NCI-H2029 (cell line): ENCODE data around the gene GHRH.

Source experiments
- DNase-seq: peaks from one replicate; lab custom pipeline; 2025; lab: John Stamatoyannopoulos, UW

GHRH gene, protein sequence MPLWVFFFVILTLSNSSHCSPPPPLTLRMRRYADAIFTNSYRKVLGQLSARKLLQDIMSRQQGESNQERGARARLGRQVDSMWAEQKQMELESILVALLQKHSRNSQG

DNA sequence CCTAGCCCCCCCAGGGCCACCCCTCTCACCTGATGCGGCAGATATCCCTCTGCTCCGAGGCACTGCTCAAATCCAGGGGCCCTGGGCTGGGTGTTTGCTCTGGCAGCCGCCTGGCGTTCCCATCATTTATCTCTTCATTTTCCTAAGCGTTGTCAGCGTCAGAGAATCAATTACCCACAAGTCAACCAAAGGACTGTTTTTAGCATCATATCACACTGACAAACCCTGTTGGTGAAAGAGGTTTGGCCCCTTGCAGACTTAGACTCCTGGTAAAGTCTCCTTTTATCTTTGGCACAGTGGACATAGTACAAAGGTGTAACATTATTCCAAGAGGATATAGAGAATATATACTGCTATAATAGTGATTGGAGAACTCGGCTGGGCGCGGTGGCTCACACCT, at the start of gene GHRH:
TSS of gene GHRH (minus strand) at position 101 of the 400 bp plus-strand sequence. CDS start 4,925 bp downstream, outside the sequence.
- DNase-seq = no peak

GRCh38 chr20:37310951-37311350, 49.3 kb upstream of the GHRH start:
- DNase-seq = no peak

- DNase-seq = no peak
Measured at GRCh38 chr20:37309936-37310590, 48.4 kb upstream of the GHRH start.

GRCh38 chr20:37309290-37309689, 47.7 kb upstream of the GHRH start:
- DNase-seq = no peak

GRCh38 chr20:37308086-37309050, 46.8 kb upstream of the GHRH start:
- DNase-seq = no peak

- no peak for DNase-seq
Measured at GRCh38 chr20:37305839-37306238, 44.2 kb upstream of the GHRH start.

- DNase-seq = no peak
Measured at GRCh38 chr20:37305079-37305478, 43.5 kb upstream of the GHRH start.

DNA sequence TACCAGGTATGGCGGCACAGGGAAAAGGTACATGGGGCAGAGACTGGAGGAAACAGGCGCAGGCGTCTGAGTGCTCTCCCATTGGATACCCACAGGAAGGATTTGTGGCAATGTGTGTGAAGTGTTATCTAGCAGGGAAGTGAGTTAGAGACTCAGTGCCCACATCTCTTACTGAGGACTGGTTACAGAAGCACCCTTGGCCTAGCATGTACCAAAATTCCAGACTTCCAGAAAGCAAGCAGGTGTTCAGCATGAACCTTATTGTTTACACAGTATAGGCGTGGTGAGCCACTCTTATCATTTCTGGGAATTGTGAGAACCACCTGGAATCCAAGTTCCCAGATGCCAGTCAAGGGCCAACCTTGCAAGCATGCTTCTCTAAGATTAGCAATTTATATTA, 42.0 kb upstream of the GHRH start:
- peak; percentile 34 for DNase-seq

GRCh38 chr20:37302981-37303380, 41.4 kb upstream of the GHRH start:
- no peak for DNase-seq

DNA sequence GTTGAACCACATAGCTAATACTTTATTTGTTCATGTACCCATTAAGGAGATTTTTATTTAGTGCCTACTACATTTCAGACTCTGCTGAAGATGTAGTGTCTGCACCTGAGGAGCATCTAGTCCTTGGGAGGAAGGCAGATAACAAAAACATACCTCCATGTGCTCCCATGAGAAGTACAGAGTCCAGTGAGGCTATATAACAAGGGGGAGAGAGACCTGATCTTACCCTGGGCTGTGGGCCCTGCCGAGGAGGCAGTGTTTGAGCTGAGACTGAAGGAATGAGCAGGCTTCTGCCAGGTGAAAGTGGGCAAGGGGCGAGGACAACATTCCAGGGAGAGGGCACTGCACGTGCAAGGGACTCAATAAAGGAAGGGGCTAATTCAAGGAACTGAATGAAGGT, 39.9 kb upstream of the GHRH start:
- DNase-seq = no peak

DNA sequence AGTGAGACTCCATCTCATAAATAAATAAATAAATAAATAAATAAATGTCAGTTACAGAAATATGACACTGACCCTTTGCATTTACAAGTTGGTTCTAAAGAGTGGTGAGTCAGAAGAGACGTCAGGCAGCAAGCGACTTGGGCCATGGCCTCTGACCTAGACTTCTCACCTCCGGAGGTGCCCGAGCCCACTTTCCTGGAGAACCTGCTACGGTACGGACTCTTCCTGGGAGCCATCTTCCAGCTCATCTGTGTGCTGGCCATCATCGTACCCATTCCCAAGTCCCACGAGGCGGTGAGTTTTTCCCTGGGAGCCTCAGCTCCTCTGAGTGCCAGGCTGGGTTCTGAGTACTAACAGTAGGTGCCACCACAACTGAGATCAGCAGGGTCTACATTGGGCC, 39.5 kb upstream of the GHRH start:
- no peak for DNase-seq

DNA sequence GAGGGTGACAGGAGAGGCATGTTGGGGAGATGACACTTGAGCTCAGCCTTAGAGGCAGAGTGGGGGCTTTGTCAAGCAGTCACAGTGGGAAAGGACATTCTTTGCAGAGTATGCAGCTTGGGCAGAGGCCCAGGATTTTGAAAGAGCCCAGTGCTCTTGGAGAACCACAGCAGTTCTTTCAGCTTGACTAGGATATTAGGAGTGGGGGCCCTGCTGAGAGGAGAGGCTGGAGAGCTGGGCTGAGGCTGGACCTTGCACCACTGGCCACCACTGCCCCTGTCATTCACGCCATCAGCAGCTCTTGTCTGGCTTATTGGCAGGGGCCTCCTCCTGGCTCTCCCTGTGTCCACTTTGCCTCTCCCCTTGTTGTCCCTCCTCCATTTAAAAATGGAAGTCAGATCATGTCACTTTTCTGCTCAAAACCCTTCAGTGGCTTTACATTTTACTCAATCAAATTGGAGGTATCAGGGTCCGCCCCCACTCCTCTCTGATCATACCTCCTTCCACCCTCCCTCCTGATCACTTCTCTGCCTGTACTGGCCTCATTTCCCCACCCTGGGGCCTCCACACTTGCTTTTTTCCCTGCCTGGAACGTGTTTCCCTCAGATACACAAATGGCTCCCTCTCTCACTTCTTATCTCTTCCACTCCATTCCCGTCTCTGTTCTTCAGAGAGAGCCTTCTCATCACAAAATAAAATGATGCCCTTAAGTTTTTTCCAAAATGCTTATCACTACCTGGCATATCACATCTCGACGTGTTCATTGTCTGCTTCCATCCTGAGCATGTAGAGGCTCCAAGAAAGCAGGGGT, 38.3 kb upstream of the GHRH start:
- DNase-seq = no peak

- no peak for DNase-seq
Measured at GRCh38 chr20:37298190-37298939, 36.8 kb upstream of the GHRH start.

- no peak for DNase-seq
Measured at GRCh38 chr20:37297066-37297736, 35.6 kb upstream of the GHRH start.

DNA sequence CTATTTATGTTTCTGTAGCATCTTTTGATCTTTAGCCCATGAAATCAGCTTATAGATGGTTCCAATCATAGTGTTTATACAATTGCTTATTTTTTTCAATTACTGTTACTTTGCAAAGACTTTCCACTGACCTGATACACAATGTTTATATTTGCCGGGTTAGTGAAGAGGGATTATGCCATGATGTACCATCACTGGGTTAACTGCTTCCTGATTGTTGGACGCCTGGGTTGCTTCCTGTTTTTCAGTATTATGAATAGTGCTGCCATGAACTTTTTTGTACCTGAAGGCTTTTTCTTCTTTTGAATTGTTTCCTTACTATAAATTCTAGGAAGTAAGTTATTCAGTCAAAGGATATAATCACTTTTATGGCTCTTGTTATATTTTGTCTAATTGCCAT, 34.8 kb upstream of the GHRH start:
- DNase-seq = no peak

GRCh38 chr20:37295595-37295994, 34.0 kb upstream of the GHRH start:
- DNase-seq = peak; percentile 98

DNA sequence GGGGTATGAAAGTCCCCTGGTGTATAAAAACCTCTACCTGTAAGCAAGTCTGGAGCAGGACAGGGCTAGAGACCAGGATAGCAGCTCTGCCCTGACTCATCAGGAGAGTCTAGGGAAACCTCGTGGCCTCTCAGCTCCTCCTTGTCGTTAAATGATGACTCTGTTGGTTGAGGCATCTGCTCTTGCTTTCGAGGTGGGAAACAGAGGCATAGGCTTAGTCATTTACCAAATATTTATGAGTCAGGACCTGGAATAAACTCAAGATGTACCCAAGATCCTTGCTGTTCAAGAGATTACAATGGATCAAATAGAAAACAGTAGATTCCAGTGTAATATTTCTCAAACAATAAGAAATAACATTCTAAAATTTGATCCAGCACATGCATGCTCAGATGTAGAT, 33.4 kb upstream of the GHRH start:
- DNase-seq = peak; percentile 31

DNA sequence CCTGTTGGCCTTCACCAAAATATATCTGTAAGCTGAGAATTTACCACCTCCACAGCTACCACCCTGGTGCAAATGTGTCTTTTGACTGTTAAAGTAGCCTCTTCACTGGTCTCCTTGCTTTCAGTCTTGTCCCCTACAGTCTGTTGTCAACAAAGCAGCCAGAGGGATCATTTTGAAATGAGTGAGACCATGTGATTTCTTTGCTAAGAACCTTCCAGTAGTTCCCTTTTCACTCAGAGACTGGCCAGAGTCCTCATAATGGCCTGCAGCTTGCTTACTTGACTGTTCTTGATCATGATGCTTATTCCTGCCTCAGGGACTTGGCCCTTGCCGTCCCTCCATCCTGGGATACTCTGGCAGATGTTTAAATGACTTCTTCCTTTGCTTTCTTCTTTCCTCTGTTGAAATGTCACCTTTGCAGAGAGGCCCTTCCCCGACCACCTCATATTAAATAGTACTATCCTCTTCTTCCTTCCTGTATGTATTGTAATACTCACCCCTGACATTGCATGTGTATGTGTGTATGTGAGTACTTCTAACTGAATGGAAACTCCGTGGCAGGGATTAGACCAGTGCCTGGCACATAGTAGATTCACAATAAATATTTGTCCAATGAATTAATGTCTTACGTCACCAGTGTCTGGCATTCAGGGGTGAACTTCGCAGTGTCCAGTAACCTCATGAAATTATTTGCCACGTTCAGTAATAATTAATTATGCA, 32.8 kb upstream of the GHRH start:
- no peak for DNase-seq

DNA sequence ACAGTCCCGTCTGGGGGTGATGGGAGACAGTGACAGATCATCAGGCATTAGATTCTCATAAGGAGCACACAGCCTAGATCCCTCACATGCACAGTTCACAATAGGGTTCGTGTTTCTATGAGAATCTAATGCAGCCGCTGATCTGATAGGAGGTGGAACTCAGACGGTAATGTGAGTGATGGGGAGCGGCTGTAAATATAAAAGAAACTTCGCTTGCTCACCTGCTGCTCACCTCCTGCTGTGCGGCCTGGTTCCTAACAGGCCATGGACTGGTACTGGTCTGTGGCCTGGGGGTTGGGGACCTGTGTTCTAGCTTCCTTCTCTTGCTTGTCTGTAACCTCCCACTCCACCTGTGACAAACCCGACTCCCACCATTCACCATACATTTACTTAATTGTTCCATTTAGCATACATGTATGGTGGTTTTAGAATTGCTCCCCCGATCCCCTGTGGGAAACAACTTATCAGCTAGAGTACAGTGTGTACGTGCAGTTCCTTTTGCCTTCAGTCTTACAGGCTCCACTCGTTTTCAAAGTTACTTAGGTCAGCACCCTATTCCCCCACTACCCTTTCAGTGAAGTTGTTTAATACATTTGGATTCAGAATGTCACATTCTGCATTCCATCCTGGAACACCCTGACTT, 31.8 kb upstream of the GHRH start:
- no peak for DNase-seq

DNA sequence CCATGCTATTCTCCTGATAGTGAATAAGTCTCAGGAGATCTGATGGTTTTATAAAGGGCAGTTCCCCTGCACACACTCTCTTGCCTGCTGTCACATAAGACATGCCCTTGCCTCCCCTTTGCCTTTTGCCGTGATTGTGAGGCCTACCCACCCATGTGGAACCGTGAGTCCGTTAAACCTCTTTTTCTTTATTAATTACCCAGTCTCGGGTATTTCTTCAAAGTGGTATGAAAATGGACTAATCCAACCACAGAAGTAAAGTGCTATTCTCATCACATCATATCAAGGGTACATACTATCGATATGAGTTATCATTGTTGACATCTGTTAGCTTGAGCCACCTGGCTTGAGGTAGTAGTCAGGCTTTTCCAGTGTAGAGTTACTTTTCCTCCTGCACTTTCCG, 30.1 kb upstream of the GHRH start:
- no peak for DNase-seq
